Suprapubic skin (tissue), 4 donors: ENCODE data around the gene LPIN1.

ENCODE experiments used
- POLR2A ChIP-seq, 2 donors: fragments of 450-650 bp; IDR thresholded peaks; one replicate each; pipeline ENCODE4 v1.6.1; 2017; ENCODE audit warnings: antibody characterized with exemption in 2 of 2, mild to moderate bottlenecking in 2 of 2, moderate library complexity in 2 of 2
- POLR2AphosphoS5 ChIP-seq, 3 donors: sonication (generic); formaldehyde crosslinking; IDR thresholded peaks; one replicate each; pipeline ENCODE4 v1.6.1; 2017; ENCODE audit warnings: antibody characterized with exemption in 3 of 3
- TF ChIP-seq, protein P1 (sequence below), 2 donors: fragments of 200-600 bp in 1 of 2; fragments of 450-650 bp in 1 of 2; sonication (generic) in 1 of 2; IDR thresholded peaks; one replicate each; pipeline ENCODE4 v1.5.1; 2016 to 2019; ENCODE audit warnings: antibody characterized with exemption in 2 of 2, mild to moderate bottlenecking in 1 of 2, moderate library complexity in 1 of 2

DNA sequence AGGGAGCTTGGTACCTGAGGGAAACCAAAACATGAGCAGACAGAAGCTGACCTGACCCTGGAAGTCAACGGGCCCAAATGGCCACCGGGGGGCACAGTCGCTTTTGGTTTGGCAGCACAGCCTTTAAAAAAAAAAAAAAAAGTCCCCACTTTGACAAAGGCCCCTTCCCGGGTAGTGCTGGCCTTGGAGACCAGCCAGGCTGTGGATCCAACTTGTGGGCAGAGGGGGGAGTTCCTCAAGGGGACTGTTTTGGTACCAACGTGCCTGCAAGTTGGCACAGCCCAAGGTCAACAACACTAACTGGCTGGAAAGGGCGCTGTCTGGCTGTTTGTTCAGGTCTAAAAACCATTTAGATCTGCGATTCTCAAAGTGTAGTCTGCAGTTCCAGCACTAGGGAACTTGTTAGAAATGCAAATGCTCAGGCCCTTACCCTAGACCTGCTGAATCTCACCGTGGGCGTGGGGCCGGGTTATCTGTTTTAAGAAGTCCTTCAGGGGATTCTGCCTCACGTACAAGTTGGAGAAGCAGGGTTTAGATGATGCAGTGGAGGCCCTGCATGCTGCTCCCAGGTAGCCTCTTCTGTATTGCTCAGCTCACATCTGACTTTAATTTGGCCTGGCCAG, 83.0 kb downstream of the LPIN1 start:
- TF ChIP-seq, protein P1, sequence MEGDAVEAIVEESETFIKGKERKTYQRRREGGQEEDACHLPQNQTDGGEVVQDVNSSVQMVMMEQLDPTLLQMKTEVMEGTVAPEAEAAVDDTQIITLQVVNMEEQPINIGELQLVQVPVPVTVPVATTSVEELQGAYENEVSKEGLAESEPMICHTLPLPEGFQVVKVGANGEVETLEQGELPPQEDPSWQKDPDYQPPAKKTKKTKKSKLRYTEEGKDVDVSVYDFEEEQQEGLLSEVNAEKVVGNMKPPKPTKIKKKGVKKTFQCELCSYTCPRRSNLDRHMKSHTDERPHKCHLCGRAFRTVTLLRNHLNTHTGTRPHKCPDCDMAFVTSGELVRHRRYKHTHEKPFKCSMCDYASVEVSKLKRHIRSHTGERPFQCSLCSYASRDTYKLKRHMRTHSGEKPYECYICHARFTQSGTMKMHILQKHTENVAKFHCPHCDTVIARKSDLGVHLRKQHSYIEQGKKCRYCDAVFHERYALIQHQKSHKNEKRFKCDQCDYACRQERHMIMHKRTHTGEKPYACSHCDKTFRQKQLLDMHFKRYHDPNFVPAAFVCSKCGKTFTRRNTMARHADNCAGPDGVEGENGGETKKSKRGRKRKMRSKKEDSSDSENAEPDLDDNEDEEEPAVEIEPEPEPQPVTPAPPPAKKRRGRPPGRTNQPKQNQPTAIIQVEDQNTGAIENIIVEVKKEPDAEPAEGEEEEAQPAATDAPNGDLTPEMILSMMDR (IDR thresholded peaks at IDR 0.05): peak; percentile 13 to 20
- TF ChIP-seq POLR2AphosphoS5 (IDR thresholded peaks at IDR 0.05): no peak
- TF ChIP-seq POLR2A (IDR thresholded peaks at IDR 0.05): no peak
